Body of pancreas (tissue), 4 donors: ENCODE results near the gene METAP1. TPM values are rescaled to one million over a fixed set of nuclear protein-coding genes. Genes with fewer than 3 reads are reported as not detected.

Source experiments
- ATAC-seq: fragments of 150-250 bp; one replicate; pipeline ENCODE4 v1.9.1; 2016
- DNase-seq, 4 donors: peaks; one replicate each; pipeline ENCODE4 v3.0.0-alpha.2; 2019
- H3K27ac ChIP-seq, 4 donors: fragments of 200-600 bp; sonication (generic); 1 replicate in 3 of 4; 2 replicates in 1 of 4; pipeline versions ENCODE4 v1.5.1 to v1.6.1; 2016 to 2019; ENCODE audit warnings: mild to moderate bottlenecking in 1 of 4, mixed read lengths in 1 of 4, moderate library complexity in 1 of 4
- H3K27me3 ChIP-seq, 2 donors: fragments of 200-600 bp; sonication (generic); one replicate each; pipeline ENCODE4 v1.6.0; 2016; ENCODE audit warnings: mild to moderate bottlenecking in 1 of 2
- H3K36me3 ChIP-seq, 2 donors: fragments of 200-600 bp; sonication (generic); replicated peaks in 1 of 2; 2 replicates each; pipeline ENCODE4 v1.5.1; 2016; ENCODE audit warnings: low read depth in 2 of 2; ENCODE audit not compliant: insufficient read depth in 1 of 2
- H3K4me1 ChIP-seq: fragments of 200-600 bp; sonication (generic); one replicate; pipeline ENCODE4 v1.6.0; 2016
- H3K4me3 ChIP-seq, 2 donors: fragments of 200-600 bp; sonication (generic); 1 replicate in 1 of 2; 2 replicates in 1 of 2; pipeline ENCODE4 v1.5.1; 2016 to 2019
- H3K9me3 ChIP-seq, 3 donors: fragments of 200-600 bp; sonication (generic); 1 replicate in 2 of 3; 2 replicates in 1 of 3; pipeline ENCODE4 v1.5.1; 2016
- POLR2A ChIP-seq, 3 donors: fragments of 450-650 bp; IDR thresholded peaks; one replicate each; pipeline ENCODE4 v1.6.1; 2016; ENCODE audit warnings: antibody characterized with exemption in 3 of 3, mild to moderate bottlenecking in 2 of 3
- WGBS, 2 donors: methylation state at CpG; one replicate each; pipeline ENCODE4 v1.1.5; 2017; 5-methylcytosine and 5-hydroxymethylcytosine counted together
- intact Hi-C: fragments of 100-400 bp; cut with DNase I; formaldehyde crosslinking; loops from one replicate; pipeline ENCODE4 v1.15.1; 2023
- total RNA-seq, 2 donors: library from RNA; depleted of rRNA; stranded (reverse); fragments of >200 nt; gene quantifications; one replicate each; pipeline ENCODE4 v1.1.0, GENCODE V29; 2016
- TF ChIP-seq, protein P1 (sequence below), 7 experiments: fragments of 450-650 bp in 4 of 7; fragments of 200-600 bp in 3 of 7; sonication (generic) in 3 of 7; IDR thresholded peaks; one replicate each; pipeline ENCODE4 v1.5.1; 2016 to 2019; ENCODE audit warnings: antibody characterized with exemption in 7 of 7

METAP1 gene
- total RNA-seq, 2 donors from 2014 or later = 21.1 to 21.8 TPM

DNA sequence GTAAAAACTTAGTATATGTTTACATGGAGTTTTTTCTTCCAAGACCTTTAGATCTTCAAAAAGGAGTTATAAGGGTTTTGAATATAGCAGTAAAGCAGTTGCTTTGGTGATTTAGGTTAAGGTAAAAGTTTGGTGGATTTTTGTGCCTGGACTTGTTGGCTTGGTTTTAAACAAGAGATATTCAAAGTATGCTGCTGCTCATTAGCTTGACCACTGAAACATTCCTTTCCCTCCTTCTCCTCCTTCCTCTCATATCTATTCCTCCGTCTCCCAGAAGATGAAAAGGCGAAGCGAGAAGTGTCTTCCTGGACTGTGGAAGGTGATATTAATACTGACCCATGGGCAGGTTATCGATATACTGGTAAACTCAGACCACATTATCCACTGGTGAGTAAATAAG, 38.4 kb downstream of the METAP1 start:
- no peak for TF ChIP-seq POLR2A (IDR thresholded peaks at IDR 0.05)
- TF ChIP-seq, protein P1, sequence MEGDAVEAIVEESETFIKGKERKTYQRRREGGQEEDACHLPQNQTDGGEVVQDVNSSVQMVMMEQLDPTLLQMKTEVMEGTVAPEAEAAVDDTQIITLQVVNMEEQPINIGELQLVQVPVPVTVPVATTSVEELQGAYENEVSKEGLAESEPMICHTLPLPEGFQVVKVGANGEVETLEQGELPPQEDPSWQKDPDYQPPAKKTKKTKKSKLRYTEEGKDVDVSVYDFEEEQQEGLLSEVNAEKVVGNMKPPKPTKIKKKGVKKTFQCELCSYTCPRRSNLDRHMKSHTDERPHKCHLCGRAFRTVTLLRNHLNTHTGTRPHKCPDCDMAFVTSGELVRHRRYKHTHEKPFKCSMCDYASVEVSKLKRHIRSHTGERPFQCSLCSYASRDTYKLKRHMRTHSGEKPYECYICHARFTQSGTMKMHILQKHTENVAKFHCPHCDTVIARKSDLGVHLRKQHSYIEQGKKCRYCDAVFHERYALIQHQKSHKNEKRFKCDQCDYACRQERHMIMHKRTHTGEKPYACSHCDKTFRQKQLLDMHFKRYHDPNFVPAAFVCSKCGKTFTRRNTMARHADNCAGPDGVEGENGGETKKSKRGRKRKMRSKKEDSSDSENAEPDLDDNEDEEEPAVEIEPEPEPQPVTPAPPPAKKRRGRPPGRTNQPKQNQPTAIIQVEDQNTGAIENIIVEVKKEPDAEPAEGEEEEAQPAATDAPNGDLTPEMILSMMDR (IDR thresholded peaks at IDR 0.05) = no peak

DNA sequence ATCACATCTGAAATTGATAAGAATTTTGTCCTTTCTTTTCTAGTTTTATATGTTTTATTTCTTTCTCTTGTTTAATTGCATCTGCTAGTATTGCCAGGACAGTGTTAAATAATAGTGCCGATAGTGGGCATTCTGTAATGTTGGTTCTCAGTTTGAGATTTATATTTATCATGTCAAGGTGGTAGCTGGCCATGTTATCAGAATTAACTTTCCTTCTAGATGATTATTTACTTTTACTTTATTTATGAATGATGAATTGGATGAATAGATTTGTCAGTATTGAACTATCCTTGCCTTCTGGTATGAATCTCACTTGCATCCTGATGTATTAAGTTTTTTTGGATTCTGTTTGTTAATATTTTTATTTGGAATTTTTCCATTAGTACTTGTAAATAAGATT, 42.7 kb downstream of the METAP1 start:
- Histone ChIP-seq H3K4me3 (no peak overlapping the region), H3K4me1 (no peaks in the 10 kb centered on the region), H3K36me3 (no peaks in the 10 kb centered on the region), H3K27ac (no peak overlapping the region), H3K9me3 (no peaks in the 10 kb centered on the region), H3K27me3 (no peaks in the 10 kb centered on the region)
- ATAC-seq = no peak
- WGBS, 2 donors = 100% methylated on average over 1 of the region's 1 CpG
- DNase-seq = no peak
- TF ChIP-seq POLR2A (IDR thresholded peaks at IDR 0.05) = no peak
- TF ChIP-seq, protein P1 (IDR thresholded peaks at IDR 0.05) = no peak
- intact Hi-C loops = no loop called here

More for the DNA sequence above, 38.4 kb downstream of the METAP1 start:
- no peaks in the 10 kb centered on the region for H3K27me3 ChIP-seq
- no peaks in the 10 kb centered on the region for H3K36me3 ChIP-seq
- intact Hi-C loops = no loop called here
- H3K4me3 ChIP-seq = no peak overlapping the region
- DNase-seq = no peak
- no peaks in the 10 kb centered on the region for H3K4me1 ChIP-seq
- no peak for ATAC-seq
- no peak overlapping the region for H3K27ac ChIP-seq
- 91 to 94% methylated on average over 4 of the region's 4 CpGs for WGBS, 2 donors
- no peaks in the 10 kb centered on the region for H3K9me3 ChIP-seq

DNA sequence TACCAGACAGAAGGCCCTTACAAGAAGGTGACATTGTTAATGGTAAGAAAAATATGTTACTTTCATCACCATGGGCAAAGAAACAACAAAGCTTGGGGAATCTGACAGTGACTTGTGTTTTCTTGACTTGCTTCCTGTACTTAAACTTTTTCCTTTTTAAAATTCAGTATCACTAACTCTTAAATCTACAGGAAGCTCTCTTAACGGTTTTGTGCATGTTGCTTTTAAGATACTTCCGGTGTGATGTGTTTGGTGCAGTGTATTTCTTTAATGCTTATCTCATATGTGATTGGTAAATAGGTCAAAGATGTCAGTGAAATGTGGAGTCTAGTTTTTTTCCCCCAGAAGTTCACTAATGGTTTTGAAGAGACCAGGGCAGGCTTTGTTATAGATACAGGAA, 47.8 kb downstream of the METAP1 start:
- no peak overlapping the region for H3K27ac ChIP-seq
- WGBS, 2 donors = 33 to 37% methylated on average over 2 of the region's 2 CpGs
- H3K9me3 ChIP-seq = no peaks in the 10 kb centered on the region
- intact Hi-C loops = no loop called here
- H3K4me1 ChIP-seq = no peaks in the 10 kb centered on the region
- no peak for TF ChIP-seq POLR2A (IDR thresholded peaks at IDR 0.05)
- TF ChIP-seq, protein P1 (IDR thresholded peaks at IDR 0.05) = no peak
- ATAC-seq (no peak), DNase-seq (no peak)
- no peak overlapping the region for H3K4me3 ChIP-seq
- H3K27me3 ChIP-seq = no peaks in the 10 kb centered on the region
- no peaks in the 10 kb centered on the region for H3K36me3 ChIP-seq

DNA sequence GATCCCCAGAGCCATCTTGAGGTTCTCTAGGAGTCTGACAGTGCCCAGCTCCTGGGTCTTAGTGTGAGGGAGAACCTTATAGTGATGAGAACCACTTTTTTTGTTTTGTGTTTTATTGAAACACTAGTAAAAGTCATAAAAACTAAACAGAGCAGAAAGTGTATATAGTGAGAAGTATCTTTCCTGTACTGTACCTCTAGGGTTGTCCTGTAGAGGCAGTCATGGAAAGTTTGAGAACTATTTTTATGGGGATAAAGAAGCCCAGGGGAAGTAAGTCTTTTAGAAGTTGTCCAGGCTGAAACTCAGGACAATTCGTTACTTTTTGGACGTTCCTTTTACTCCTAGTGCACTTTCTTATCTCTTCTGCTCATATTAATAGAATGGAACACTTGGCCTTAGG, 52.2 kb downstream of the METAP1 start:
- H3K4me3 ChIP-seq = no peak overlapping the region

DNA sequence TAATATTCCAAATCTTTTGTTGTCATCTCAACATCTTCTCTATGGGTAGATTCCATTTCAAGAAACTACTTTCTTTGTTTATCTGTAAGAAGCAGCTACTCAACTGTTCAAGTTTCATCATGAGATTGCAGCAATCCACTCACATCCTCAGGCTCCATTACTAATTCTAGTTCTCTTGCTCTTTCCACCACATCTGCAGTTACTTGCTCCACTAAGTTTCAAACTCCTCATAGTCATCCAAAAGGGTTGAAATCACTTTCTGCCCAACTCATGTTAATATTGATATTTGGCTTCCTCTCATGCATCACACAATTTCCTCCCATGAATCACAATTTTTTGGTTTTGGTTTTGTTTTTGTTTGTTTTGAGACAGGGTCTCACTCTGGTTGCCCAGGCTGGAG, 57.4 kb downstream of the METAP1 start:
- TF ChIP-seq, protein P1 (IDR thresholded peaks at IDR 0.05) = no peak
- Histone ChIP-seq H3K27me3 (no peaks in the 10 kb centered on the region), H3K4me3 (no peak overlapping the region), H3K4me1 (peaks cover 3% of the 10 kb centered on the region), H3K27ac (no peak overlapping the region), H3K36me3 (peaks cover 0 to 3% of the 10 kb centered on the region in 2 donors), H3K9me3 (no peaks in the 10 kb centered on the region)
- ATAC-seq (no peak), DNase-seq (no peak)
- intact Hi-C loops = loop anchor here (10.0 kb wide), 1 partner anchor 58 kb away; the partner anchor contains the start of gene METAP1

More for the DNA sequence above, 52.2 kb downstream of the METAP1 start:
- ATAC-seq (no peak), DNase-seq (no peak)
- H3K4me1 ChIP-seq = no peaks in the 10 kb centered on the region
- no peaks in the 10 kb centered on the region for H3K36me3 ChIP-seq
- intact Hi-C loops = no loop called here
- WGBS, 2 donors = 80 to 91% methylated on average over 2 of the region's 2 CpGs
- H3K27ac ChIP-seq = no peak overlapping the region
- no peaks in the 10 kb centered on the region for H3K9me3 ChIP-seq
- TF ChIP-seq, protein P1 (IDR thresholded peaks at IDR 0.05) = no peak
- TF ChIP-seq POLR2A (IDR thresholded peaks at IDR 0.05) = no peak
- no peaks in the 10 kb centered on the region for H3K27me3 ChIP-seq
